B cell (primary cell): ENCODE results near the gene VARS1. TPM values are rescaled to one million over a fixed set of nuclear protein-coding genes. Genes with fewer than 3 reads are reported as not detected.
A peak's percentile ranks its signal among the peaks of the same experiment; 100 is the strongest.

ENCODE experiments used
- ATAC-seq: fragments of 200-7000 bp; cut with Tn5 transposase; one replicate; pipeline ENCODE4 v1.10.0; 2021; ENCODE audit warnings: low read depth, mild to moderate bottlenecking, moderate number of reproducible peaks, moderate library complexity
- CTCF ChIA-PET: fragments of 350-600 bp; sonication (Branson Sonifier 250); formaldehyde crosslinking; loops from one replicate; lab custom pipeline; 2021; ENCODE audit warnings: antibody characterized with exemption, inconsistent platforms; lab: Charles Lee
- POLR2A ChIA-PET: fragments of 350-600 bp; sonication (Branson Sonifier 250); formaldehyde crosslinking; loops from one replicate; lab custom pipeline; 2021; ENCODE audit warnings: antibody characterized with exemption; lab: Charles Lee
- DNase-seq: peaks from one replicate; pipeline ENCODE4 v3.0.0; 2013
- H2AFZ ChIP-seq: 2 replicates; pipeline ENCODE4 v1.6.1; 2012; ENCODE audit warnings: mild to moderate bottlenecking, low read depth, low read length; ENCODE audit not compliant: insufficient read depth, poor library complexity, severe bottlenecking
- H3K27ac ChIP-seq, 2 donors: 1 replicate in 1 of 2; 2 replicates in 1 of 2; pipeline ENCODE4 v1.5.1; 2012 to 2013; ENCODE audit warnings: low read length in 2 of 2, mild to moderate bottlenecking in 2 of 2, moderate library complexity in 1 of 2
- H3K27me3 ChIP-seq, 4 experiments: fragments of 200-600 bp in 1 of 4; sonication (generic) in 1 of 4; replicated peaks in 1 of 4; 1 replicate in 2 of 4; 2 replicates in 2 of 4; pipeline versions ENCODE4 v1.6.1 to v1.7.0; 2013 to 2016; ENCODE audit warnings: low read length in 3 of 4, mild to moderate bottlenecking in 2 of 4, mixed read lengths in 1 of 4, moderate library complexity in 1 of 4; ENCODE audit not compliant: insufficient read depth in 4 of 4, control insufficient read depth in 3 of 4; ENCODE audit errors: control extremely low read depth in 1 of 4
- H3K36me3 ChIP-seq, 2 experiments: replicated peaks in 1 of 2; 1 replicate in 1 of 2; 2 replicates in 1 of 2; pipeline versions ENCODE4 v1.6.1 to v1.7.1; 2013; ENCODE audit warnings: low read length in 1 of 2; ENCODE audit not compliant: insufficient read depth in 2 of 2, control insufficient read depth in 1 of 2; ENCODE audit errors: control extremely low read depth in 1 of 2, extremely low read depth in 1 of 2
- H3K4me1 ChIP-seq, 2 donors: fragments of 200-600 bp in 1 of 2; sonication (generic) in 1 of 2; 1 replicate in 1 of 2; 2 replicates in 1 of 2; pipeline versions ENCODE4 v1.5.1 to v1.6.1; 2013 to 2017; ENCODE audit warnings: low read length in 2 of 2; ENCODE audit not compliant: control insufficient read depth in 2 of 2, insufficient read depth in 2 of 2
- H3K4me2 ChIP-seq: replicated peaks from 2 replicates; pipeline ENCODE3; 2012; ENCODE audit warnings: mild to moderate bottlenecking, low read depth, low read length; ENCODE audit not compliant: poor library complexity, severe bottlenecking
- H3K4me3 ChIP-seq, 5 experiments: fragments of 200-600 bp in 1 of 5; sonication (generic) in 1 of 5; 1 replicate in 3 of 5; 2 replicates in 2 of 5; pipeline versions ENCODE4 v1.5.1 to v1.7.0; 2011 to 2016; ENCODE audit warnings: low read length in 4 of 5, mild to moderate bottlenecking in 4 of 5, low read depth in 2 of 5, control low read depth in 1 of 5, moderate library complexity in 1 of 5; ENCODE audit not compliant: insufficient read depth in 1 of 5; ENCODE audit errors: control extremely low read depth in 1 of 5, extremely low read depth in 1 of 5
- H3K79me2 ChIP-seq: fragments of 200-600 bp; sonication (generic); one replicate; pipeline ENCODE4 v1.6.0; 2016; ENCODE audit warnings: low read length; ENCODE audit not compliant: control insufficient read depth, insufficient read depth
- H3K9ac ChIP-seq: fragments of 200-600 bp; sonication (generic); 2 replicates; pipeline ENCODE4 v1.6.1; 2017; ENCODE audit warnings: mild to moderate bottlenecking, low read length, moderate library complexity
- H3K9me3 ChIP-seq, 3 donors: one replicate each; pipeline versions ENCODE4 v1.6.1 to v1.7.1; 2013; ENCODE audit warnings: low read length in 2 of 3; ENCODE audit not compliant: control insufficient read depth in 2 of 3, insufficient read depth in 1 of 3; ENCODE audit errors: control extremely low read depth in 1 of 3
- H4K20me1 ChIP-seq: 2 replicates; pipeline ENCODE4 v1.6.0; 2012; ENCODE audit warnings: mild to moderate bottlenecking, low read length; ENCODE audit not compliant: insufficient read depth, control insufficient read depth, poor library complexity, severe bottlenecking
- H3K27ac Mint-ChIP-seq: one replicate; pipeline ENCODE4 v1.8.0; 2021; ENCODE audit warnings: mixed read lengths
- H3K27me3 Mint-ChIP-seq: one replicate; pipeline ENCODE4 v1.8.0; 2021; ENCODE audit warnings: mixed read lengths
- H3K4me1 Mint-ChIP-seq: one replicate; pipeline ENCODE4 v1.8.0; 2021; ENCODE audit warnings: mixed read lengths
- H3K4me3 Mint-ChIP-seq: one replicate; pipeline ENCODE4 v1.8.0; 2021; ENCODE audit warnings: mixed read lengths
- H3K9me3 Mint-ChIP-seq: one replicate; pipeline ENCODE4 v1.8.0; 2022; ENCODE audit warnings: mixed read lengths; ENCODE audit not compliant: insufficient read depth
- EZH2 ChIP-seq: IDR thresholded peaks from 2 replicates; pipeline ENCODE4 v1.6.1; 2012; ENCODE audit warnings: borderline replicate concordance, low read depth, mild to moderate bottlenecking, moderate library complexity, low read length; ENCODE audit not compliant: insufficient read depth, poor library complexity, severe bottlenecking
- WGBS: methylation state at CpG from one replicate; pipeline ENCODE4 v1.1.5; 2013; ENCODE audit warnings: missing lambda C conversion rate; ENCODE audit not compliant: insufficient coverage; 5-methylcytosine and 5-hydroxymethylcytosine counted together
- intact Hi-C: fragments of 100-400 bp; cut with micrococcal nuclease; formaldehyde crosslinking; loops from one replicate; pipeline ENCODE4 v1.10.0; 2022
- polyA plus RNA-seq: library from polyadenylated mRNA; depleted of rRNA; stranded (reverse); fragments of >200 nt; gene quantifications from 2 replicates; pipeline ENCODE4 v1.2.3, GENCODE V29; 2012
- total RNA-seq, 2 donors: library from RNA; stranded (reverse); fragments of 120-200 nt in 1 of 2; gene quantifications; 1 replicate in 1 of 2; 2 replicates in 1 of 2; pipeline versions ENCODE4 v1.2.3 to v1.2.4, GENCODE V29; 2013 to 2022
- TF ChIP-seq, protein P1 (sequence below): fragments of 200-600 bp; IDR thresholded peaks from one replicate; pipeline ENCODE4 v1.8.0; 2022; ENCODE audit warnings: antibody characterized with exemption, mild to moderate bottlenecking

Gene VARS1
- total and polyA plus RNA-seq, 2 donors (not counting 1 experiment from before 2014, with no cell fraction given): 52.3 to 66.8 TPM

DNA sequence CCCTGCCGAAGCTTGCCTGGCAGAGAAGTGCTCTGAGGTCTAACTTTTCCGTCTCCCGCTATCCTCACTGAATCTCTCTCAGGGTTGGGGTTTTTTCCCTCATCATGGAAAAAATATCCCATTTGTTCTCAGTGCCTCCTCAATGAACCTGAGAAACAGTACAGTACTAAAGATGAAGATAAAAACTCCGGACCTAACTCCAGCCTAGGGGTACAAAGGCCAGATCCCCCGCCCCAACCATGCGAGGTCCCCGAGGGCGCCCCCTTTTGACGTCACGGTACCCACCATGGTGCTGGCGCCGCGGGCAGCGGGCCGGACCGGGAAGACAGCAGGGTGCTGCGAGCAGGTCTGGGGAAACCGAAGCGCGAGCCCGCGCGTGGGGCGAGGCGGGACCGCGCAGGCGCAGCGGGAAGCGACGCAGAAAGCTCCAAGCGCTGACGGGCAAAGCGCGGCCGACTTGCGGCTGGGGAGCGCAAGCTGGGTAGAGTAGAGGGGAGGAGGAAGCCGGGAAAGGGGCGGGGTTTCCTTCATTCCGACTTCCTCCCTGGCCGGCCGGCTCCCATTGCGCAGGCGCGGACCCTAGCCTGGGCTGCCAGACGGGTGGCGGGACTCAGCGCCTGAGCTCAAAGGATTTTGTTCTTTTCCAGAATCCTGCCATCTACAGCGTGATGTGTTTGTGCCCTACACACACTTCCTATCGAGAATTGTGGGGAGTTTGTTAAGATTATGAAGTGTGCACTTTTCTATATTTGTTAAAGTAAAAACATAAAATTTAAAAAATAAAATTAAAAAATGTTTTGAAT lies 11.1 kb upstream of the VARS1 start, which contains the start of gene LSM2:
Gene LSM2 (minus strand): TSS at position 497 of the 803 bp plus-strand sequence. CDS start 209 bp downstream, at position 288.
- intact Hi-C loops: loop anchor here (1.0 to 5.0 kb wide), 4 partner anchors 10 to 184 kb away; partner anchors contain the start of gene PRRC2A
- Mint-ChIP-seq H3K27ac (peak within 1 kb of the TSS; percentile 88), H3K4me3 (peak within 1 kb of the TSS; percentile 87), H3K9me3 (no peaks in the 10 kb centered on the region), H3K4me1 (peaks cover 16% of the 10 kb centered on the region), H3K27me3 (no peaks in the 10 kb centered on the region)
- H2AFZ ChIP-seq: peak within 1 kb of the TSS; percentile 99
- H3K4me2 ChIP-seq: peak within 1 kb of the TSS; percentile 86
- peaks cover 8 to 11% of the 10 kb centered on the region in 2 donors for H3K4me1 ChIP-seq
- no peaks in the 10 kb centered on the region for H3K9me3 ChIP-seq
- peak within 1 kb of the TSS; percentile 68 to 84 (median 84) for H3K4me3 ChIP-seq
- peak; percentile 97 for DNase-seq
- H3K27me3 ChIP-seq: no peaks in the 10 kb centered on the region
- ATAC-seq: peak; percentile 98
- ChIA-PET POLR2A (interaction anchor here (0.5 to 2.8 kb wide), 18 partner anchors 9 to 596 kb away, joined by 3 to 38 read pairs (median 4); partner anchors contain the start of genes DDAH2, DXO, HSPA1A and HSPA1B), CTCF (interaction anchor here (0.6 to 3.3 kb wide), 17 partner anchors 8 to 290 kb away, joined by 3 to 20 read pairs (median 5); partner anchors contain the start of genes ABHD16A, BAG6, HSPA1A and HSPA1L)
- peak within 1 kb of the TSS; percentile 94 for H3K9ac ChIP-seq
- WGBS: under 1% methylated on average over 41 of the region's 51 CpGs
- H3K79me2 ChIP-seq: peaks cover 21% of the 10 kb centered on the region
- TF ChIP-seq, protein P1, sequence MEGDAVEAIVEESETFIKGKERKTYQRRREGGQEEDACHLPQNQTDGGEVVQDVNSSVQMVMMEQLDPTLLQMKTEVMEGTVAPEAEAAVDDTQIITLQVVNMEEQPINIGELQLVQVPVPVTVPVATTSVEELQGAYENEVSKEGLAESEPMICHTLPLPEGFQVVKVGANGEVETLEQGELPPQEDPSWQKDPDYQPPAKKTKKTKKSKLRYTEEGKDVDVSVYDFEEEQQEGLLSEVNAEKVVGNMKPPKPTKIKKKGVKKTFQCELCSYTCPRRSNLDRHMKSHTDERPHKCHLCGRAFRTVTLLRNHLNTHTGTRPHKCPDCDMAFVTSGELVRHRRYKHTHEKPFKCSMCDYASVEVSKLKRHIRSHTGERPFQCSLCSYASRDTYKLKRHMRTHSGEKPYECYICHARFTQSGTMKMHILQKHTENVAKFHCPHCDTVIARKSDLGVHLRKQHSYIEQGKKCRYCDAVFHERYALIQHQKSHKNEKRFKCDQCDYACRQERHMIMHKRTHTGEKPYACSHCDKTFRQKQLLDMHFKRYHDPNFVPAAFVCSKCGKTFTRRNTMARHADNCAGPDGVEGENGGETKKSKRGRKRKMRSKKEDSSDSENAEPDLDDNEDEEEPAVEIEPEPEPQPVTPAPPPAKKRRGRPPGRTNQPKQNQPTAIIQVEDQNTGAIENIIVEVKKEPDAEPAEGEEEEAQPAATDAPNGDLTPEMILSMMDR: peak; percentile 34
- TF ChIP-seq EZH2: no peak
- peak within 1 kb of the TSS; percentile 77 to 93 for H3K27ac ChIP-seq
- peaks cover 0 to 4% of the 10 kb centered on the region in 2 experiments for H3K36me3 ChIP-seq
- no peaks in the 10 kb centered on the region for H4K20me1 ChIP-seq
